GOT3 (cell line): Measurements from ENCODE around the gene NEAT1.
"Not testable (repeated sequence)": the region's sequence is repeated elsewhere in the genome, so short reads cannot be mapped to it uniquely, and the experiment has no call there.

Experiments
- DNase-seq: peaks from one replicate; lab custom pipeline; 2025; ENCODE audit warnings: mixed read lengths; lab: John Stamatoyannopoulos, UW

The NEAT1 gene

GRCh38 chr11:65451301-65451700 lies 28.7 kb downstream of the NEAT1 start:
- not testable (repeated sequence) for DNase-seq

- not testable (repeated sequence) for DNase-seq
Measured at GRCh38 chr11:65452259-65452658, 29.7 kb downstream of the NEAT1 start.

GRCh38 chr11:65452806-65453490 lies 30.4 kb downstream of the NEAT1 start:
- no peak for DNase-seq

- no peak for DNase-seq
Measured at GRCh38 chr11:65454311-65454695, 31.7 kb downstream of the NEAT1 start.

- DNase-seq: no peak
Measured at GRCh38 chr11:65454696-65455456, 32.3 kb downstream of the NEAT1 start.

GRCh38 chr11:65456418-65456817 lies 33.8 kb downstream of the NEAT1 start:
- no peak for DNase-seq

- no peak for DNase-seq
Measured at GRCh38 chr11:65459552-65459951, 37.0 kb downstream of the NEAT1 start.

GRCh38 chr11:65465471-65465870 lies 42.9 kb downstream of the NEAT1 start:
- DNase-seq: not testable (repeated sequence)

GRCh38 chr11:65467306-65467705 lies 44.7 kb downstream of the NEAT1 start:
- not testable (repeated sequence) for DNase-seq

- DNase-seq: no peak
Measured at GRCh38 chr11:65468874-65469333, 46.3 kb downstream of the NEAT1 start.

GRCh38 chr11:65470433-65471049 lies 47.9 kb downstream of the NEAT1 start:
- DNase-seq: no peak

- no peak for DNase-seq
Measured at GRCh38 chr11:65471447-65471891, 48.9 kb downstream of the NEAT1 start.

- not testable (repeated sequence) for DNase-seq
Measured at GRCh38 chr11:65472588-65473277, 50.1 kb downstream of the NEAT1 start.

- DNase-seq: no peak
Measured at GRCh38 chr11:65473278-65473860, 50.8 kb downstream of the NEAT1 start.

- DNase-seq: no peak
Measured at GRCh38 chr11:65474864-65475263, 52.3 kb downstream of the NEAT1 start.

GRCh38 chr11:65476632-65477148 lies 54.1 kb downstream of the NEAT1 start:
- no peak for DNase-seq

GRCh38 chr11:65477149-65477965 lies 54.8 kb downstream of the NEAT1 start:
- peak; percentile 57 for DNase-seq

GRCh38 chr11:65478388-65479183 lies 56.0 kb downstream of the NEAT1 start:
- DNase-seq: no peak

- no peak for DNase-seq
Measured at GRCh38 chr11:65479184-65480145, 56.9 kb downstream of the NEAT1 start.
